Inflammatory macrophage (primary cell): ENCODE measurements around the gene GADD45A.

Experiments
- DNase-seq, 2 donors: peaks; one replicate each; pipeline ENCODE4 v3.0.0-alpha.2; 2020 to 2022

The GADD45A gene

DNA sequence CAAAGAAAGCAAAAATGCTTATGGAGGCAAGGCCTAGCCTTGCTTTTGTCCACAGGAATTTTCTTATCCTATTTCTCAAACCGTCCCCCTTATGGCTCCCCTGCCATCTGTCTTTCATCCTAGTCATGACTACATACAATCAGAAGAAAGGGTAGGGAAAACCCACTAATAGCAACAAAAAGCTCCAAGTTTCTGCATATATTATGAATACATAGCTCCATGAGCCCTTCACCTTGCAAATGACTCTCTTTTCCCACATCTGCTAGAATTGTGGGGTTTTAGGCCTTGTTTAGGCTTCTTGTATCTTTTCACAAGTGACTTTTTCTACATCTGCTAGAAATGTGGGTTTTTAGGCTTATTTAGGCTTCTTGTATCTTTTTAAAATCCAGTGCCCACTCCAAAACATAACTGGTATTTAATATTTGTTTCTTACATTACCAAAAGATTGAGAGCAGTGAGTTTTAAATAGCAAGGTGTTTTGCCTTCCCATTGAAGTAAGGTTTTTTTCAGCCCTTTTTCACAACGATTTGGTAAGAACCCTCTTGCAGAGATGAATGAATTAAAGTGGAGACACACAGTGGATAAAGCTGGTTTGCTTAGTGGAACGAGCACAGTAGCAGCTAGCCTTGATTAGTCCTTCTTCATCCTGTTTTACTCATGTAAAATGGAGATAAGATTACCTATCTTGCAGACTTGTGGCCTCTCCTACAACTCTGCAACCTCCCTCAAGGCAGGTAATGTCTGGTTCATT is 4.4 kb downstream of the GADD45A start:
- DNase-seq, result no peak

GRCh38 chr1:67690018-67690363 is 5.0 kb downstream of the GADD45A start:
- DNase-seq, result no peak

DNA sequence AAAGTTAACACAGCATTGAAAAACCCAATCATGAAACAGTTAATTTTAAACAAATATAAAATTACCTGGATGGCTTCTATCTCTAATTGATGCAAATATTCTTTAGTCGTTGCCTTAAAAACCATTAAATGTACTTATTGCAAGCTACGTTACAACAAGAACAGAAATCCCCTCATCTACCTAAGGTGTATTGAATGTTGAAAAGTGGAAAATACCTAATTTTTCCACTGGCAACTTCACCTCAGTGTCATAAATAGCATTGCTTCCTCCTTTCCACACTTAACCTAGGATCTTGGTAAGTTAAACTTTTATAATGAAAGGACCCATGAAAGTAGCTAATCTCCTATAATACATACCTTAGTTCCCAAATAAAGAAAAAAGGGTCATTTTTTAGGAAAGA is 5.4 kb downstream of the GADD45A start:
- DNase-seq, result no peak

- no peak for DNase-seq
Observed at GRCh38 chr1:67691712-67692111, 6.7 kb downstream of the GADD45A start.

DNA sequence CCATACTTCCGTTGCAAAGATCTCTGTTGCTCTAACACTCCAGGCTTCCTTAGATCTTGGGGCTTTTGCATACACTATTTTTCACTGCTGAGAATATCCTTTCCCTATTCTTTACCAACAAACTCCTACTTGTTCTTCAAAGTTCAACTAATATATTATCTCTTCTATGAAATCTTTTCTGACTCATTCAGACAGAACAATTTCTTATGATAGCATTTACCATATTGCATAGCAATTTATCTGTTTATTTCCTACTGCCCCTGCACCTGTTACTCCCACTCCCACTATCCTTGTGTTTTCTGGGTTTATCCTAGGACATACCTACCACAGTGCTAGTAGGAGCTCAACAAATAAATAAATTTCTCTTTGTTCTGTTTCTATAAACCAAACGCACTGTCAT is 11.0 kb downstream of the GADD45A start:
- no peak for DNase-seq

DNA sequence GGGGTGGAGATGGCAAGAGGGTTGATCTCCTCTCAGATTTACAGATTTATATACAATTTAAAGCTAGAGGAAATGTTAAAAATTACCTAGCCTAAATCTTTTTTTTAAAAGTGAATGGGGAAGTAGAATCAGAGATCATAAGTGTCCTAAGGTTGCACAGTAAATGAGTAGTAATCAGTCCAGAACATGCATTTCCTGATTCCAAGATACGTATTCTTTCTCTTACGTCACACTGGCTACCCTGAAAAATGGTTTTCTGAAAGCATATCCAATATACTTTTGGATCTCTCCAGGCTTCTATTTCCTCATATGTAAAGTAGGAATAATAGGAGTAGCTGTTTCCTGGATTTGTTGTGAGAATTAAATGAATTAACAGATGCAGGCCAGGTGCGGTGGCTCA is 11.7 kb downstream of the GADD45A start:
- DNase-seq, result peak in 1 of 2 donors; percentile 33

- DNase-seq, result no peak
Observed at GRCh38 chr1:67700220-67700619, 15.2 kb downstream of the GADD45A start.

DNA sequence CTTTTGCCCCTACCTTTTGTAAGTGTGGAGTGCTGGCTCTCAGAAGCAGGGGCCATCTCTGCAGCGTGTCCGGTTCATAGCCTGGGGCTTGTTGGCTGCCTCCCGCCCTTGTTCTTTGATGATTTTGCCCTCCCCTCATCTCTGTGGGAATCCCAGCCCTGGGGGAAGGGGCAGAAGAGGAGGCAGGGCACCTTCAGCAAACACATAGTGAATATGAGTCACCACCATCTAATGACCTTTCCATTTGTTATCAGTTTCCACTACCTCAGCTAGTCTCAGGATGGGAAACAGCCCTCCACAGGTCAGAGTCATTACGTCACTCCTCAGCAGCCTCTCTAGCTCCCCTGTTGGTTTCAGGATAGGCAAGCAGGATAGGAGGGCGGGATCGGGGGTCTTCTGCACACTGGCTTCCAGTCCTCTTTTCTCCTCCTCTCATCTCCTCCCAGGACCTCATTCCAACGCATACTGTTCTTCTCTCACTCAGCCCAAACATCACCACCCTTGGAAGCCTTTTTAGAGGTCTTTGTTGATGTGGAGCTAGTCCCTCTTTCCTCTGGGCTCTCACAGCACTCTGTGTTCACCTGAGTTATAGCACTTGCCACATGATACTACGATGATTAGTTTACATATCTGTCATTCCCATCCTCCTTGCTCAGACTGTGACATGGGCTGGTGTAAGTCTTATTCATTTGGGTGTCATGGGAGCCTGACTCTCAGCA is 15.8 kb downstream of the GADD45A start:
- no peak for DNase-seq

GRCh38 chr1:67701876-67702275 is 16.9 kb downstream of the GADD45A start:
- DNase-seq, result no peak

DNA sequence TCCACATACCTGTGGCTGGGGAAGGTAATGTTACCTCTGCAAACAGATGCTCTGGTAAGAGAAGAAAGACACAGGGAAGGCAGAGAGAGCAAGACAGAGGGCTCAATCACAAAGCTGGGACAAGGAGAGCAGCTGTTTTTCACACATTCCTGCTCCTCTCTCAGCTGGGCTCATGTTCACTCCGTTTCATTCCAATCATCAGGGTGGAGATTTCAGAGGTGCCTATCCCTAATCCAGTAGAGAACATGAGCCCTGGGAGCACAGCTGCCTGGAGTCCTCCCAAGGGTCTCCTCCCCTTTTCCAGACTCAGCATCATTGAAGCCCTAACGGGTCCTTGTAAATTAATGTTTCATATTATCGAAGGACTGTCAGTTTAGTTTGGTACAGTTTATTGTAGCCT is 19.4 kb downstream of the GADD45A start:
- DNase-seq, result no peak

DNA sequence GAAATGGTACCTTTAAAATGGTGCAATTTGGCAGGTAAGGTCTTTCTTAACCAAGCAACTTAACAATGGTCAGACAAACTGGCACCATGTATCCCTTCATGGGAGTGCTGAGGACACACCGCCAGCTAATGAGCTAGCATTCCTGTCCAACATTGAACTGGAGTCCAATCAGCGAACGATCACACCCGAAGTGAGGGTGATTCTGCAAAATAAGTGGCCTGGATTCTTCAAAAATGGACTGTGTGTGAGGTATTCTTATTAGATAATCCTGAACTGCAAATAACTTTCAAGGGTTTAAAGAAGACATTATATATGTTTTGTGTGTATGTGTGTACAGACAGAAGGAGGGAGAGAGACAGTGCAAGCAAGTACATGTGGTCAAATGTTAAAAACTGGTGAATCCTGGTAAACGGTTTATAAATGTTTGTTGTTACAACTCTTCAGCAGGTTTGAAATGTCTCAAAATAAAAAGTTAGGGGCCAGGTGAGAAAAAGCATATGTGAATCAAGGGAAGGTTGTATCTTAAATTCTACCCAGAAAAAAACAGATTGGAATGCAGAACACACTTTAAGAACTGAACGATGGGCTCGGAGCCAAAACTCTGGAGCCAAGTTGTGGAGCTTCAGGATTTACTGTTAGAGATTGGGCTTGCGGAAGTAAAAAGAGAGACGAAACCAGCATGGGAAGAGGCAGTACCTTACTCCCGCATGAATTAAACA is 20.9 kb downstream of the GADD45A start:
- no peak for DNase-seq

GRCh38 chr1:67708606-67709005 is 23.6 kb downstream of the GADD45A start:
- DNase-seq, result no peak

DNA sequence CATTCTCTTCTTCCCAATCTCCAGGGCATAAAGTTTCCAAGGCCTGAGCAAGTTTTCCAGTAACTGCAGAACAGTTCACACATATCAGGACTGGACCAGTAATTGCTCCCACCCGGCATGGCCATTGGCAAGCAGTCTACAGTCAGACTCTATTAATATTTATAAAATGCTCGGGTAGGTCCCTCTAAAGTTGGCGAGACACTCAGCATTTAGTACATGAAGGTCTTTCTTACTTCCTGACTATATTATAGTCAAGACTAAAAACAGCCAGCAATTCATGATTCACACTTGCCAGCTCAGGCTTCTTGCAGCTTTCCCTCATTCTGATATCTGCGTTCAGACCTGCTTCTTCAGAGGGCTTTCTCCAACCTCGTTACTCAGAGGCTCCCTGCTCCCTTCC is 25.4 kb downstream of the GADD45A start:
- no peak for DNase-seq

DNA sequence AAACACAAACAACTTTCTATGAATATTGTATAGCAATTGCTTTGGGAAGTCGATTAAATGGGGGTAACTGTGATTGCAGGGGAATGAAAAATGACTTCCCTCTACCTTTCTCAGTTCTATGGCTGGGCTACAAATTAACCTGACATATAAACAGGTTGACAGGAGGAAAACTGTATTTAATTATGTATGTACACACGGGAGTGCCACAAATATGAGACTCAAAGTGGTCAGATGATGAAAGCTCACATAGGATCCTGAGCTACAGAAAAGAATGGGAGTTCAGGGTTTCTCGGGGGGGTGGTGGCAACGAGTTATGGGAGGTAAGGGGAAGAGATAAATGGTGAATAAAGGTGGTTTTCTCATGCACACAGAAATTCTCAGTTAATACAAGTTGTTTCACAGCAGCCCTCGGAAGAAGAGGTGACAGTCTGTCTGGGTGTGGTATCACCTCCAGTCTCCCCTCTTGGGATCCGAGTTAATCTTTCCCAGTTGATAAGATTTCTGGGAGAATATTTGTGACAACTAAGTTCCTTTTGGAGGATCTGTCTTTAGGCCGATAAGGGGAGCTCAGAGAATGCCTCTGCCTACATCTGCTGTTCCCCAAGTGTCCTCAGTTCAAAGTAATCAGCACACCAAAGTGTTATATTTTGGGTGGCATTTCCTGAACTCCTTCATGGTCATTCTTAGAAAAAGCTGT is 26.3 kb downstream of the GADD45A start:
- DNase-seq, result no peak

DNA sequence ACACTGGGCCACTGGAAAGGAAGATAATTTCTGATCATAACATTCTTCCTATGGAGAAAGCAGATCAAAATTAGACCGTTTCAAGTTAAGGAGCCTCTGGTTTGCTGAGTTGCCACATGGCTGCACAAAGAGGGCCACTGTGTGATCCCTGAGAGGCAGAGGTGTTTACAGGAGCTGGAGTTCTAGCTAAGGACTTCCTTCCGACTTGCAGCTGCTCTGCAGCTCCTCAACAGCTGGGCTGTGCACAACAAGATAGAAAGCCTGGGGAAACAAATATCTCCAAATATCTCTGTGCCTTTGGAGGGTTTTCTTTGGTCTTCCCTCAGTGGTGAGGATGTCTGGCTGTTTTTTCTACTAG is 26.8 kb downstream of the GADD45A start:
- DNase-seq, result no peak

GRCh38 chr1:67713057-67713846 is 28.3 kb downstream of the GADD45A start:
- no peak for DNase-seq

- no peak for DNase-seq
Observed at GRCh38 chr1:67715819-67716218, 30.8 kb downstream of the GADD45A start.

- no peak for DNase-seq
Observed at GRCh38 chr1:67716800-67717199, 31.8 kb downstream of the GADD45A start.

DNA sequence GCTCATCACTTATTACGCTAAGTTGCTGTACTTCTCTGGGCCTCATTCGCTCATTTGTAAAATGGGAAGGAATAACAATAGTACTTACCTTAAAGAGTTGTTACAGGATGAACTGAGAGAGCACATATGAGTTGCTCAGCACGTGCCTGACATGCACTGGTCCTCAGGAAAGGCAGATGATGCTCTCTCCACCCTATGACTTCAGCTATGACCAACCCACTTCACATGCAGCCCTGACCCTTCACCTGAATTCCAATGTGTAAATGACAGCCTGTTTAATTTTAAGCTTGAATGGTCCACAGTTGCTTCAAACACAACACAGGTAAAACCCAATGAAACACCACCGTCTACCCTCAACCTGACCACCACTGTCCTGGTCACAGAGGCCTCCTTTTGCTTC is 32.9 kb downstream of the GADD45A start:
- no peak for DNase-seq

GRCh38 chr1:67719329-67720196 is 34.6 kb downstream of the GADD45A start:
- DNase-seq, result no peak

- DNase-seq, result no peak
Observed at GRCh38 chr1:67721112-67721511, 36.1 kb downstream of the GADD45A start.
